Fibroblast of lung (primary cell): ENCODE results near the gene CBFA2T2. TPM values are rescaled to one million over a fixed set of nuclear protein-coding genes. Genes with fewer than 3 reads are reported as not detected.
"Not testable (repeated sequence)": the region's sequence is repeated elsewhere in the genome, so short reads cannot be mapped to it uniquely, and the experiment has no call there.

Experiments
- DNase-seq, 2 donors: peaks; one replicate each; pipeline versions ENCODE4 v3.0.0 to v3.0.0-alpha.2; 2010; ENCODE audit warnings: low read depth in 2 of 2
- H2AFZ ChIP-seq: 2 replicates; pipeline ENCODE4 v1.5.1; 2012; ENCODE audit warnings: low read length, control low read depth, inconsistent platforms
- H3K27ac ChIP-seq: 2 replicates; pipeline ENCODE4 v1.5.1; 2011; ENCODE audit warnings: low read length, control low read depth; ENCODE audit not compliant: insufficient read depth
- H3K27me3 ChIP-seq: 2 replicates; pipeline ENCODE4 v1.5.1; 2011; ENCODE audit warnings: mild to moderate bottlenecking, low read length; ENCODE audit not compliant: control insufficient read depth, insufficient read depth
- H3K36me3 ChIP-seq: 2 replicates; pipeline ENCODE4 v1.5.1; 2011; ENCODE audit warnings: low read length; ENCODE audit not compliant: control insufficient read depth, insufficient read depth
- H3K4me1 ChIP-seq: 2 replicates; pipeline ENCODE4 v1.5.1; 2011; ENCODE audit warnings: low read length; ENCODE audit not compliant: control insufficient read depth, insufficient read depth; ENCODE audit errors: extremely low read depth
- H3K4me2 ChIP-seq: 2 replicates; pipeline ENCODE4 v1.5.1; 2011; ENCODE audit warnings: low read length, control low read depth; ENCODE audit not compliant: insufficient read depth; ENCODE audit errors: extremely low read depth
- H3K4me3 ChIP-seq, 4 experiments: fragments of 200-600 bp in 1 of 4; sonication (generic) in 1 of 4; replicated peaks in 1 of 4; 2 replicates each; pipeline ENCODE4 v1.5.1; 2011 to 2016; ENCODE audit warnings: low read length in 4 of 4, low read depth in 3 of 4, mild to moderate bottlenecking in 3 of 4, control low read depth in 2 of 4, inconsistent platforms in 1 of 4, mixed read lengths in 1 of 4; ENCODE audit not compliant: insufficient read depth in 1 of 4; ENCODE audit errors: control extremely low read depth in 1 of 4
- H3K79me2 ChIP-seq: 2 replicates; pipeline ENCODE4 v1.5.1; 2012; ENCODE audit warnings: mild to moderate bottlenecking, low read length, inconsistent platforms; ENCODE audit not compliant: control insufficient read depth, insufficient read depth
- H3K9ac ChIP-seq: 2 replicates; pipeline ENCODE4 v1.5.1; 2011; ENCODE audit warnings: mild to moderate bottlenecking, low read length, control low read depth; ENCODE audit not compliant: insufficient read depth
- H3K9me3 ChIP-seq: 2 replicates; pipeline ENCODE4 v1.5.1; 2012; ENCODE audit warnings: low read depth, low read length; ENCODE audit not compliant: control insufficient read depth, insufficient read depth
- H4K20me1 ChIP-seq: 2 replicates; pipeline ENCODE4 v1.5.1; 2011; ENCODE audit warnings: low read length; ENCODE audit not compliant: control insufficient read depth, insufficient read depth; ENCODE audit errors: extremely low read depth
- CTCF ChIP-seq, 2 donors: IDR thresholded peaks in 1 of 2; conservative IDR thresholded peaks in 1 of 2; 1 replicate in 1 of 2; 2 replicates in 1 of 2; pipeline ENCODE4 v1.5.1; 2011 to 2012; ENCODE audit warnings: low read length in 2 of 2, control low read depth in 1 of 2, inconsistent platforms in 1 of 2, low read depth in 1 of 2, mild to moderate bottlenecking in 1 of 2
- EZH2 ChIP-seq: IDR thresholded peaks from 2 replicates; pipeline ENCODE4 v1.5.1; 2012; ENCODE audit warnings: low read length, control low read depth, mild to moderate bottlenecking; ENCODE audit errors: missing control alignments
- polyA plus RNA-seq, 2 donors: library from polyadenylated mRNA; depleted of rRNA in 1 of 2; stranded (reverse) in 1 of 2; unstranded in 1 of 2; fragments of >200 nt; gene quantifications; 2 replicates each; pipeline ENCODE4 v1.2.1, GENCODE V29; 2011 to 2012; ENCODE audit warnings: missing spikeins in 1 of 2
- total RNA-seq: library from RNA; depleted of rRNA; stranded (reverse); fragments of >200 nt; gene quantifications from 2 replicates; pipeline ENCODE4 v1.2.1, GENCODE V29; 2014

CBFA2T2 gene
- total and polyA plus RNA-seq, 2 donors (not counting 1 experiment from before 2014, with no cell fraction given) = 5.6 to 7.3 TPM

GRCh38 chr20:33646191-33646590, 156.3 kb downstream of the CBFA2T2 start:
- no peak for DNase-seq
- H3K27me3 ChIP-seq = no peaks in the 10 kb centered on the region
- no peak overlapping the region for H3K4me2 ChIP-seq
- H4K20me1 ChIP-seq = no peaks in the 10 kb centered on the region
- peaks cover 2% of the 10 kb centered on the region for H3K4me1 ChIP-seq
- H3K9me3 ChIP-seq = no peaks in the 10 kb centered on the region
- H3K27ac ChIP-seq = no peak overlapping the region
- TF ChIP-seq CTCF (conservative IDR thresholded peaks at IDR 0.05 in 1 of 2, IDR thresholded peaks at IDR 0.05 in 1 of 2; ENCODE audit: low read depth in 1 of 2, low read length in 2 of 2) (no peak), EZH2 (no peak)
- H3K36me3 ChIP-seq = peaks cover 5% of the 10 kb centered on the region
- no peak overlapping the region for H2AFZ ChIP-seq
- no peak overlapping the region for H3K9ac ChIP-seq
- no peaks in the 10 kb centered on the region for H3K79me2 ChIP-seq
- no peak overlapping the region for H3K4me3 ChIP-seq

DNA sequence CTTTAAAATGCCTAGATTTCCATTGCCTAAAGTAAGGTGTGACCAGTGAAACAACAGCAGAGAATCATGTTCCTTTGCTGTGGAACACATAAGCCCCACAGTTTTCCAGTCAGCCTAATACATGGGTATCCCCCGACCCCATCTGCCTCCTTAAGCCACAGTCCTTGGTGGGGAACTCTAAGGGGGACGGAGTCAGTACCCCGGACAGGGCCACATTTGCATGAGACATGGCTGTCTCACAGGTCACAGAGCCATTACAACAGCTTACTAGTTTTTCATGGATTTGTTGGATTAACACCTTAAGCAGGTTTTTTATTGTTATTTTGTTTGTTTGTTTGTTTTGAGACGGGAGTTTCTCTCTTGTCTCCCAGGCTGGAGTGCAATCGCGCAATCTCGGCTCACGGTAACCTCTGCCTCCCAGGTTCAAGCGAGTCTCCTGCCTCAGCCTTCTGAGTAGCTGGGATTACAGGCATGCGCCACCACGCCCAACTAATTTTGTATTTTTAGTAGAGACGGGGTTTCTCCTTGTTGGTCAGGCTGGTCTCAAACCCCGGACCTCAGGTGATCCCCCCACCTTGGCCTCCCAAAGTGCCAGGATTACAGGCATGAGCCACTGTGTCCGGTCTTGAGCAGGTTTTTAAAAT, 157.2 kb downstream of the CBFA2T2 start:
- H3K27me3 ChIP-seq, DNase-seq, H3K4me2 ChIP-seq, H4K20me1 ChIP-seq, H3K27ac ChIP-seq, H3K4me3 ChIP-seq, H3K9me3 ChIP-seq, H2AFZ ChIP-seq, H3K36me3 ChIP-seq, H3K79me2 ChIP-seq, H3K9ac ChIP-seq, H3K4me1 ChIP-seq: not testable (repeated sequence)

DNA sequence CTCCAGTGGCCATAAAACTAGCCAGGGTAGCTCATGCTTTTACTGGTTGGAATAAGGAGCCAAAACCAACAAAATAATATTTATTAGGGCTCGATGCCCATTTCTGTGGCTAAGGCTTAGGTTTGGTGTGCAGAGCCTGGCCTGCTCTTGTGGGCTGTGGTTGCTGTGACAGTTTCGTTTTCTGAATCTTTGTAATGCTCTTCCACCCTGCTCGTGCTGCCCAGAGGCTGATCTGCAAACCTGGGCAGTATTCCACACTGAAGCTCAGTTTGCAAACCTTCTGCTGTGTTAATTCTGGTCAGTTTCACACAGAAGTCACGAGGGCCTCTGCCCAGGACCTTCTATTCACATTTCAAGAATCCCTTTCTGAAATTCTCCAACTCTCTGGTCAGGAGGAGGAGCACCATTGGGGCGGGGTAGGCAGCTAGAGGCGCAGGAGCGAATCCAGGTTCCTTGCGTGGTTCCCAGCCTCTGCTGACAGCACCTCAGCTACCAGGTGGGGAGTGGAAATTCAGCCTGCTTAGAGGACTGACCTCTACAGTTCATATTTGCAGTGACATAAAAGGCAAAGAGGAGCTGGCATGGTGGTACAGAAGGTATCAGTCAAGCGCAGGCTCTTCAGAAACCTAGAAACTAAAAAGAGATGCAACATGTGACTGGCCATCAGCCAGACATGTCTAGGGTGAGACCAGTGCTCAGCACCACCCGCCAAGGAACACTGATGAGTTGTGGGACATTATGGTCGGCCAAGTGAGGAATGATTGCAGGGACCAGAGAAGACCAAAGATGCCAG, 157.9 kb downstream of the CBFA2T2 start:
- peak; percentile 86 to 89 for DNase-seq
- Histone ChIP-seq H3K79me2 (no peaks in the 10 kb centered on the region), H3K9me3 (no peaks in the 10 kb centered on the region), H3K4me3 (no peak overlapping the region), H3K9ac (no peak overlapping the region), H3K4me2 (peak overlapping the region; percentile 7), H3K4me1 (peaks cover 2% of the 10 kb centered on the region), H3K27ac (no peak overlapping the region), H3K27me3 (no peaks in the 10 kb centered on the region), H2AFZ (no peak overlapping the region), H4K20me1 (no peaks in the 10 kb centered on the region), H3K36me3 (peaks cover 5% of the 10 kb centered on the region)
- TF ChIP-seq CTCF (conservative IDR thresholded peaks at IDR 0.05 in 1 of 2, IDR thresholded peaks at IDR 0.05 in 1 of 2; ENCODE audit: low read depth in 1 of 2, low read length in 2 of 2) = no peak
- no peak for TF ChIP-seq EZH2
